ENCODE results near the gene TBL1XR1.

The TBL1XR1 gene

DNA sequence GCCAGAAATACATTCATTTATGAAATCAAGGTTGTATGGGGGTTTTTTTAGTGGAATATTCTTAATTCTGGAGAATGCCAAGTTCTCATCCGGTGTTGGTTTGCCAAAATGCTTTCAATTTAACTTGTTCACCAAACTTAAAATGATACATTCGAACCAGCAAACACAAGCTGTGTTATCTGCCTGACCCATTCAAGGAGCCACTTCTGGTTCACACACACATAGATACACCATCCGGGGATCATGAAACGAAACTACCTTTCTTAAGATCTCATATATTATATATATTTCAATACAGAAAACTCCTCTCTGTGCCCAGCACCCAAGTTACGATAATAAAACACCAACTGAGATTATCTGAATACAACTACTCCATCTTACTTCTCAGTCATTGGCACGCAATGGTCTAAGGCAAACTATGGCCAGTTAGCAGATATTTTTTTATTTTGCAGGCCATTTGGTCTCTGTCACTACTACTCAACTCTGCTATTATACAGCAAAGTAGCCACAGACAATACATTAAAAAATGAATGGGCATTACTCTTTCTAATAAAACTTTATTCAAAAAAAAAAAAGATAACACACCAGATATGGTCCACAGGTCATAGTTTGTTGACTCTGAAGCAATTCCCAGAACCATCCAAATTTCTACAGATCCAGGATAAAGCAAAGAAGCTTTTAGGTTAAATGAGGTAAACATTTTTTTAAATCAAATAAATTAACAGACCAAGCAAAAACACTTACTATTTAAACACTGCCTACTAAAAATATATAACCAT, 89.6 kb downstream of the TBL1XR1 start:
- DNase-seq (ENCODE audit: low read depth): no peak

GRCh38 chr3:177106594-177106993, 90.7 kb downstream of the TBL1XR1 start:
- no peak for DNase-seq (ENCODE audit: low read depth)

GRCh38 chr3:177106184-177106583, 91.1 kb downstream of the TBL1XR1 start:
- no peak for DNase-seq (ENCODE audit: low read depth)

DNA sequence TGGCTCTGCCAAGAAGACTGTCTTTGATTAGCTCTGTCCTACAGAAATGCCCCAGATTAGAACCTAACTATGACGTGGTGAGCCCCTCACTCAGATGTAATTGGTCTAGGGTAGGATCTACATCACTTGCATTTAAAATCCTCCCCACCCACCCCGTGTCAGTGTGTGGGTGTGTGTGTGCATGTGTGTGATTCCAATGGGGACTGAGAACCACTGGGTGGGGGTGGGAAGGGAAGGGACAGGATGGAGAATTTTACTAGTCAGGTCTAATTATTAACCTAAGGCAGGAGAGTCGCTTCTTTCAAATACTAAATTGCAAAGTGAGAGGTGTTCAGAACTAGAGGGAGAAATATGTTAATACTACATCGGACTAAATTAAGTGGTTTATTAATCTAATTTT, 91.7 kb downstream of the TBL1XR1 start:
- no peak for DNase-seq (ENCODE audit: low read depth)

DNA sequence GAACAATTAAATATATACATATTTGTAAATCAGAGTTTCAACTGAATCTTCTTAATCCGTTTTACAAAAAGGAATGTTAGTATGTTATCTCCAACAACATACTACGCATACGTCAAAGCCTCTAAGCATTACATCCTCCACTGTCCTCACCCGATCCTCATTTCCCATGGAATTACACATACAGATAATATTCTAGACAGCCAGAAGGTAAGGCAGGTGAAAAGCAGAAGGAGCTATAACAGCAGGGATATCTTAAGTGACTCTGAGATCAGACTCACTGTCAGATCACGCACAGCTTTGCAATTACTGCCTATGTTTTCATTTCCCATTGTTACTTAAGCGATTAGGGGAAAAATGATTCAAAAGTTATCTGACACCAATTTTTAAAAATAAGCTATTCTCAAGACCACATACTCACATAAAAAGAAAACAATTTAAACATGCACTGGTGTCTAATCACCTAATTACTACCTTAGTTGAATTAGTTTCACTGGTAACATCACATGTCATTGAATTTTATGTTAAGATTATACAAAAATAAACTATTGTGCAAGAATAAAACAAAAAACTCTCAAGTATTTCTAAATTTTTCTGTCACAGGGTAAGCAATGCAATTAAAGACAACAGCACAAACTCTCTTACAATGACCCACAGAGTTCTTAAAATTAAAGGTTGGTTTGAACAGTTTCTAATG, 92.8 kb downstream of the TBL1XR1 start:
- DNase-seq (ENCODE audit: low read depth): no peak

GRCh38 chr3:177102553-177102952, 94.7 kb downstream of the TBL1XR1 start:
- peak; percentile 52 for DNase-seq (ENCODE audit: low read depth)

GRCh38 chr3:177098551-177098950, 98.7 kb downstream of the TBL1XR1 start:
- DNase-seq (ENCODE audit: low read depth): no peak

DNA sequence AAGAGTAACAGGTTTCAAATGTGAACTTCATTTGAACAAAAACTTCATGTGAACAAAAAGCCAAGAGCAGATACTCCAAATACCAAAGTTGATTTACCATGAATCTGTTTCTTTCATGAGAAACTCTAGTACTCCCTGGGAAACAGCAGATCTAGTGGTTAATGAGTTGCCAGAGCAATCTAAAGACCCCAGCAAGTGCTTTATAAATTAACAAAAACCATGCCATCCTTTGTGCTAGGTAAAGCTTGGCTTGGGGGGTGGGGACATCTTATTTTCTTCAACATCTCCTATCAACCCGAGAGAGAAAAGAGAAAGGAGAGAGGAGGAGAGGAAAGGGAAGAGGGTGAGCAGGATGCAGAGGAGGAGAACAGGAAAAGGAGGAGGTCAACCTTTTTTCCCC, 100.7 kb downstream of the TBL1XR1 start:
- no peak for DNase-seq (ENCODE audit: low read depth)

DNA sequence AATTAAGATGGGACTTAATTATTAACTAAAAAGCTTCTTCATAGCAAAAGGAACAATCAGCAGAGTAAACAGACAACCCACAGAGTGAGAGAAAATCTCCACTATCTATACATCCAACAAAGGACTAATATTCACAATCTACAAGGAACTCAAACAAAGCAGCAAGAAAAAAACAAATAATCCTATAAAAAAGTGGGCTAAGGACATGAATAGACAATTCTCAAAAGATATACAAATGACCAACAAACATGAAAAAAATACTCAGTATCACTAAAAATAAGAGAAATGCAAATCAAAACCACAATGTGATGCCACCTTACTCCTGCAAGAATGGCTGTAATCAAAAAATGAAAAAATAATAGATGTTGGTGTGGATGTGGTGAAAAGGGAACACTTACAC, 103.3 kb downstream of the TBL1XR1 start:
- no peak for DNase-seq (ENCODE audit: low read depth)

DNA sequence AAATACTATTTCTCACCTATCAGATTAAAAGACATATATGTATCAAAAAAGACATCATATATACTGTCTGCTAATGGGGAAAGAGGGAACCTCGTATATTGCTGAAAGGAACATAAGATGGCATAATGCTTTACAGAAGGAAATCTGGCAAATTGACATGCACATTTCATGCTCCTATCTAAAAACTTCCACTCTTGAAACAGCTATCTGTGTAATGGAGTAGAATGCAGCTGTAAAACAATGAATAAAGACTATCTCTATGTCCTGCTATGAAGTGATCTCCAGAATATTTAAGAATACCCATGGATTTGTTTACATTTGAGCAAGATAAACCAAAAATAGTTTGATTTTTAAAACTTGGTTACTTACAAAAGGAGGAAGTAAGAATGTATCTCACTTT, 107.4 kb downstream of the TBL1XR1 start:
- DNase-seq (ENCODE audit: low read depth): no peak

DNA sequence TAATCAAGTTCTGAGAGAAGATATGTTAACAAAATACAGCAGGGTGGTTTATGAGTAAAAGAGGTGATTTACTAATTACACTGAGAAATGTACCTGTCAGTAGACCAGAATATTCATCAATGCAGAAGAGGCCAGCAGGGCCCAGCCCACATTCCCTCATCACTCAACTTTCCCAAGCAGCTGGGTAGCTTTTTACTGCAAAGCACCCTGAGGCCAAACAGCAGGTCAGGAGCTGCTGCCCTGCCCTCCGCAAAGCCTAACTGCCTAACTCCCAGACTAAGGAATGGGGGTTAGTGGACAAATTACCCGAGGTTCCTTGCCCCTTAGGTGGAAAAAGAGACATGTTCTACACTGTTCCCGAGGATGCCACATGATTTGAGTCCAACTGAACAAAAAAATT, 108.2 kb downstream of the TBL1XR1 start:
- no peak for DNase-seq (ENCODE audit: low read depth)

DNA sequence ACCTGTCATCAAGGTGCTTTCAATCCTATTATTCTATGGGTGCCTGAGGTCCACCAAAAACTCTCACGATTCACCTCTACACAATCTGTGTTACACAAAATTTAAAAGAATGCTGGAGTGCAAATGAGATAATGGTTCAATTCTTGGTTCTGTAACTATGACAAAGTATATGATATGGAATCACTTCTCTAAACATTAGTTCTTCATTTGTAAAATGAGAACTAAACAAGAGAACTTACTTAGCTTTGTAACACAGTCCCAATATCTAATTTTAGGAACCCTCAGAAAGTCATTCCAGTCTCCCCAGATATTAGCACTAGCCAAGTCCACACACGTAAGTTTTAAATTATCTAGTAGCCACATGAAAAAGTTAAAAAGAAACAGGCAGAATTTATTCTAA, 111.5 kb downstream of the TBL1XR1 start:
- DNase-seq (ENCODE audit: low read depth): no peak

DNA sequence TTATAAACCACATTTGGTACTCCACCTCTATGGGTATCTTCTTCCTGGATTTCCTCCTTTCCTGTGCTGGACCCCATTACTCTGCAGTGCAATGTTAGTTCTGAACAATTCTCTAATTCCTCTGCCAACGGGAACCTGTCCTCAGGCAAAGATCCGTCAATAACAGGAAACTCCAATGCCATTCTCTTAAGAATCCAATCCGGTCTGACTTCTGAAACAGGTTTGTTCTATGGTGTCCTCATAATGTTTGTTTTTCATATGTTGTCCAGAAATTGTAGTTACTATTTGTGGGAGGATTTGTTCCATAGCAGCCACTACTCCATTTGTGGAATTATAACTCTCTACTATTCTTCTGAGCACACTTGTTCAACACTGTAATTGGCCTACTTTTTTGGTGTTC, 112.7 kb downstream of the TBL1XR1 start:
- no peak for DNase-seq (ENCODE audit: low read depth)

- no peak for DNase-seq (ENCODE audit: low read depth)
Observed at GRCh38 chr3:177080122-177080521, 117.2 kb downstream of the TBL1XR1 start.

GRCh38 chr3:177079684-177080083, 117.6 kb downstream of the TBL1XR1 start:
- DNase-seq (ENCODE audit: low read depth): no peak

- no peak for DNase-seq (ENCODE audit: low read depth)
Observed at GRCh38 chr3:177071496-177072156, 125.7 kb downstream of the TBL1XR1 start.

- DNase-seq (ENCODE audit: low read depth): no peak
Observed at GRCh38 chr3:177069514-177070329, 127.6 kb downstream of the TBL1XR1 start.

GRCh38 chr3:177068967-177069366, 128.3 kb downstream of the TBL1XR1 start:
- no peak for DNase-seq (ENCODE audit: low read depth)

DNA sequence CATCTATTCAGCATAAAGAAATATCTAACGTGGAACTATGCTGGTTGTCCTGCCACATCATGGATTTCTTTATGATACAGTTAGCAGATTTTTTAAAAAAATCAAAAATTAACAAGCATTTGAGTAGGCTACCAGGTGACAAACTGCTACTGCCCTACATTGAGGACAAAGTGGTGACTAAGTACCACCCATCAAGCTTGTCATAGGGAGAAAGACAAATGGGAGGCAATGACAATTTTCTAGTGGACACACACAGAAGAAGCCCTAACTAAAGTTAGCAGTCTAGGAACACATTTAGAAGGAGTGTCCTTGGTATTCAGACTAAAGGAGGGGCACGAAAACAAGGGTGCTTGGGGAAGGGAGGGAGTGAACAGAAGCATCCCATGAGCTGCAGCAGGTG, 131.2 kb downstream of the TBL1XR1 start:
- DNase-seq (ENCODE audit: low read depth): no peak

GRCh38 chr3:177065285-177066033, 131.8 kb downstream of the TBL1XR1 start:
- no peak for DNase-seq (ENCODE audit: low read depth)

GRCh38 chr3:177062052-177062732, 135.1 kb downstream of the TBL1XR1 start:
- DNase-seq (ENCODE audit: low read depth): no peak

All from non-pigmented ciliary epithelial cell (primary cell).